Natural killer cell (primary cell): ENCODE data around the gene ZDHHC18. TPM values are rescaled to one million over a fixed set of nuclear protein-coding genes. Genes with fewer than 3 reads are reported as not detected.

Experiments used
- ATAC-seq, 3 donors: fragments of 150-1000 bp in 2 of 3; fragments of 200-7000 bp in 1 of 3; cut with Tn5 transposase; 1 replicate in 1 of 3; 2 replicates in 2 of 3; pipeline ENCODE4 v1.10.0; 2021; ENCODE audit warnings: mild to moderate bottlenecking in 2 of 3, moderate library complexity in 2 of 3
- DNase-seq, 2 donors: peaks; one replicate each; pipeline versions ENCODE4 v3.0.0 to v3.0.0-alpha.2; 2013 to 2021; ENCODE audit warnings: mixed read lengths in 1 of 2
- H3K27ac ChIP-seq: one replicate; pipeline ENCODE4 v1.5.1; 2013; ENCODE audit warnings: mild to moderate bottlenecking, low read length
- H3K27me3 ChIP-seq: one replicate; pipeline ENCODE4 v1.6.1; 2013; ENCODE audit warnings: low read length; ENCODE audit not compliant: control insufficient read depth, insufficient read depth
- H3K36me3 ChIP-seq: one replicate; pipeline ENCODE4 v1.6.1; 2013; ENCODE audit warnings: low read length; ENCODE audit not compliant: control insufficient read depth, insufficient read depth
- H3K4me1 ChIP-seq: one replicate; pipeline ENCODE4 v1.6.1; 2013; ENCODE audit warnings: low read length; ENCODE audit not compliant: control insufficient read depth, insufficient read depth
- H3K4me3 ChIP-seq: one replicate; pipeline ENCODE4 v1.5.1; 2013; ENCODE audit warnings: low read length
- H3K9me3 ChIP-seq: one replicate; pipeline ENCODE4 v1.6.1; 2013; ENCODE audit warnings: low read length; ENCODE audit not compliant: control insufficient read depth, insufficient read depth
- H3K27ac Mint-ChIP-seq, 2 donors: one replicate each; pipeline ENCODE4 v1.8.0; 2022; ENCODE audit warnings: mild to moderate bottlenecking in 2 of 2, mixed read lengths in 2 of 2, moderate library complexity in 1 of 2
- H3K27me3 Mint-ChIP-seq, 2 donors: one replicate each; pipeline ENCODE4 v1.8.0; 2022; ENCODE audit warnings: low read depth in 2 of 2, mixed read lengths in 2 of 2
- H3K36me3 Mint-ChIP-seq: one replicate; pipeline ENCODE4 v1.8.0; 2022; ENCODE audit warnings: mixed read lengths
- H3K4me1 Mint-ChIP-seq, 2 donors: one replicate each; pipeline ENCODE4 v1.8.0; 2022; ENCODE audit warnings: mixed read lengths in 2 of 2
- H3K4me3 Mint-ChIP-seq: one replicate; pipeline ENCODE4 v1.8.0; 2022; ENCODE audit warnings: mild to moderate bottlenecking, moderate library complexity, mixed read lengths
- H3K9me3 Mint-ChIP-seq, 2 donors: one replicate each; pipeline ENCODE4 v1.8.0; 2022; ENCODE audit warnings: mixed read lengths in 2 of 2
- CTCF ChIP-seq: fragments of 200-600 bp; IDR thresholded peaks from one replicate; pipeline ENCODE4 v1.8.0; 2022; ENCODE audit warnings: antibody characterized with exemption
- WGBS: methylation state at CpG from one replicate; pipeline ENCODE4 v1.1.7; 2013; ENCODE audit warnings: missing lambda C conversion rate; ENCODE audit not compliant: insufficient coverage; 5-methylcytosine and 5-hydroxymethylcytosine counted together
- intact Hi-C: fragments of 100-400 bp; cut with micrococcal nuclease; formaldehyde crosslinking; loops from one replicate; pipeline ENCODE4 v1.14.2; 2022
- total RNA-seq, 4 donors: library from RNA; stranded (reverse); fragments of 120-200 nt in 1 of 4; gene quantifications; one replicate each; pipeline versions ENCODE4 v1.2.3 to v1.2.4, GENCODE V29; 2013 to 2022

The ZDHHC18 gene
- total RNA-seq, 3 donors from 2014 or later (not counting 1 experiment from before 2014, with no cell fraction given), result 70.0 to 74.6 (median 72.3) TPM

GRCh38 chr1:26856604-26857469 is 30.3 kb downstream of the ZDHHC18 start:
- no peak overlapping the region for H3K4me3 Mint-ChIP-seq
- DNase-seq, result no peak
- Histone ChIP-seq H3K27ac (no peak overlapping the region), H3K27me3 (no peaks in the 10 kb centered on the region), H3K9me3 (no peaks in the 10 kb centered on the region), H3K4me3 (no peak overlapping the region), H3K4me1 (no peaks in the 10 kb centered on the region), H3K36me3 (peaks cover 45% of the 10 kb centered on the region)
- H3K4me1 Mint-ChIP-seq, result peaks cover 0 to 5% of the 10 kb centered on the region in 2 donors
- 96% methylated on average over 19 of the region's 21 CpGs for WGBS
- intact Hi-C loops, result no loop called here
- no peaks in the 10 kb centered on the region for H3K36me3 Mint-ChIP-seq
- H3K27me3 Mint-ChIP-seq, result no peaks in the 10 kb centered on the region
- ATAC-seq, result peak in 1 of 3 donors; percentile 11
- TF ChIP-seq CTCF, result no peak
- H3K9me3 Mint-ChIP-seq, result no peaks in the 10 kb centered on the region
- peak overlapping the region in 1 of 2 donors; percentile 14 for H3K27ac Mint-ChIP-seq

GRCh38 chr1:26857473-26858060 is 31.1 kb downstream of the ZDHHC18 start:
- H3K27ac Mint-ChIP-seq, result no peak overlapping the region
- intact Hi-C loops, result no loop called here
- Histone ChIP-seq H3K27me3 (no peaks in the 10 kb centered on the region), H3K4me1 (no peaks in the 10 kb centered on the region), H3K27ac (no peak overlapping the region), H3K9me3 (no peaks in the 10 kb centered on the region), H3K36me3 (peaks cover 38% of the 10 kb centered on the region), H3K4me3 (no peak overlapping the region)
- no peaks in the 10 kb centered on the region for H3K27me3 Mint-ChIP-seq
- DNase-seq (no peak), ATAC-seq (no peak)
- peaks cover 0 to 5% of the 10 kb centered on the region in 2 donors for H3K4me1 Mint-ChIP-seq
- no peaks in the 10 kb centered on the region for H3K9me3 Mint-ChIP-seq
- WGBS, result 95% methylated on average over 8 of the region's 8 CpGs
- no peak overlapping the region for H3K4me3 Mint-ChIP-seq
- H3K36me3 Mint-ChIP-seq, result no peaks in the 10 kb centered on the region
- TF ChIP-seq CTCF, result no peak

- WGBS, result 98% methylated on average over 4 of the region's 4 CpGs
- Mint-ChIP-seq H3K9me3 (no peaks in the 10 kb centered on the region), H3K36me3 (no peaks in the 10 kb centered on the region), H3K4me3 (no peak overlapping the region), H3K27me3 (no peaks in the 10 kb centered on the region), H3K27ac (no peak overlapping the region), H3K4me1 (peaks cover 0 to 2% of the 10 kb centered on the region in 2 donors)
- H3K9me3 ChIP-seq, result no peaks in the 10 kb centered on the region
- no peak overlapping the region for H3K4me3 ChIP-seq
- intact Hi-C loops, result no loop called here
- H3K36me3 ChIP-seq, result peaks cover 32% of the 10 kb centered on the region
- ATAC-seq (no peak), DNase-seq (no peak)
- TF ChIP-seq CTCF, result no peak
- no peak overlapping the region for H3K27ac ChIP-seq
- no peaks in the 10 kb centered on the region for H3K27me3 ChIP-seq
- H3K4me1 ChIP-seq, result no peaks in the 10 kb centered on the region
Observed at GRCh38 chr1:26858160-26858559, 31.7 kb downstream of the ZDHHC18 start.
